OCI-LY7 (cell line): ENCODE results near the gene PTGDS. TPM values are rescaled to one million over a fixed set of nuclear protein-coding genes. Genes with fewer than 3 reads are reported as not detected.

ENCODE experiments used
- BruUV-seq: library from RNA; stranded (reverse); fragments of 400-500 nt; replicated peaks from 2 replicates; lab custom pipeline; 2021; lab: Mats Ljungman, UMichigan
- CTCF ChIA-PET: fragments of 300-600 bp; sonication (Branson Sonifier 250); formaldehyde crosslinking; loops from one replicate; lab custom pipeline; 2022; ENCODE audit warnings: antibody characterized with exemption; ENCODE audit not compliant: unreplicated experiment; lab: Charles Lee
- POLR2A ChIA-PET: fragments of 300-600 bp; sonication (Branson Sonifier 250); formaldehyde crosslinking; loops from one replicate; lab custom pipeline; 2022; ENCODE audit warnings: antibody characterized with exemption; lab: Charles Lee
- DNase-seq: peaks from one replicate; pipeline ENCODE4 v3.0.0-alpha.2; 2015; ENCODE audit warnings: low spot score
- H2AFZ ChIP-seq: fragments of 200-600 bp; sonication (generic), shearing (Covaris generic); 2 replicates; pipeline ENCODE4 v1.6.1; 2014; ENCODE audit warnings: mild to moderate bottlenecking, antibody characterized with exemption, low read length, moderate library complexity
- H3K27ac ChIP-seq: fragments of 200-600 bp; sonication (generic); 2 replicates; pipeline ENCODE4 v1.5.1; 2014; ENCODE audit warnings: mixed run types, low read depth, mild to moderate bottlenecking, moderate library complexity, low read length, inconsistent platforms; ENCODE audit not compliant: poor library complexity, severe bottlenecking
- H3K36me3 ChIP-seq: fragments of 200-600 bp; sonication (generic); 2 replicates; pipeline ENCODE4 v1.6.1; 2014; ENCODE audit warnings: mild to moderate bottlenecking, antibody characterized with exemption, low read length, moderate library complexity, mixed read lengths; ENCODE audit not compliant: insufficient read depth
- H3K4me1 ChIP-seq: fragments of 200-600 bp; sonication (generic); 2 replicates; pipeline ENCODE4 v1.5.1; 2014; ENCODE audit warnings: mild to moderate bottlenecking, low read length; ENCODE audit not compliant: insufficient read depth, poor library complexity, severe bottlenecking
- H3K4me2 ChIP-seq: fragments of 200-600 bp; sonication (generic); 2 replicates; pipeline ENCODE4 v1.6.1; 2014; ENCODE audit warnings: mild to moderate bottlenecking, low read length
- H3K4me3 ChIP-seq: fragments of 200-600 bp; sonication (generic); 2 replicates; pipeline ENCODE4 v1.5.1; 2014; ENCODE audit warnings: mild to moderate bottlenecking, low read depth, low read length; ENCODE audit not compliant: poor library complexity, severe bottlenecking
- H3K79me2 ChIP-seq: fragments of 200-600 bp; sonication (generic); 2 replicates; pipeline ENCODE4 v1.6.1; 2016; ENCODE audit warnings: low read depth, mild to moderate bottlenecking, low read length, moderate library complexity, mixed read lengths; ENCODE audit not compliant: insufficient read depth
- H3K9me2 ChIP-seq: fragments of 200-600 bp; sonication (generic); 2 replicates; pipeline ENCODE4 v1.6.1; 2016; ENCODE audit warnings: mild to moderate bottlenecking, low read length, mixed read lengths; ENCODE audit not compliant: insufficient read depth
- H3K9me3 ChIP-seq: fragments of 200-600 bp; sonication (generic); 2 replicates; pipeline ENCODE4 v1.6.1; 2014; ENCODE audit warnings: mild to moderate bottlenecking, mixed run types, low read length, mixed read lengths
- H4K20me1 ChIP-seq: fragments of 200-600 bp; sonication (generic); 2 replicates; pipeline ENCODE4 v1.6.1; 2014; ENCODE audit warnings: mild to moderate bottlenecking, antibody characterized with exemption, low read length, moderate library complexity, mixed read lengths; ENCODE audit not compliant: insufficient read depth
- CTCF ChIP-seq: fragments of 200-600 bp; sonication (generic); conservative IDR thresholded peaks from 2 replicates; pipeline ENCODE4 v1.5.1; 2014; ENCODE audit warnings: mild to moderate bottlenecking, antibody characterized with exemption, low read length, moderate library complexity, mixed read lengths
- EZH2phosphoT487 ChIP-seq: fragments of 200-600 bp; sonication (generic); IDR thresholded peaks from 2 replicates; pipeline ENCODE4 v1.6.1; 2018; ENCODE audit warnings: low read depth, borderline replicate concordance, mild to moderate bottlenecking, mixed run types, antibody characterized with exemption, low read length, moderate library complexity, mixed read lengths
- intact Hi-C: fragments of 100-400 bp; cut with micrococcal nuclease; formaldehyde crosslinking; loops from one replicate; pipeline ENCODE4 v1.10.0; 2022; ENCODE audit not compliant: unreplicated experiment
- total RNA-seq, 2 experiments: library from RNA; depleted of rRNA in 1 of 2; stranded (reverse); fragments of >200 nt in 1 of 2; shearing (Covaris generic) in 1 of 2; gene quantifications; 2 replicates each; pipeline ENCODE4 v1.2.3, GENCODE V29; 2014 to 2022

Gene PTGDS
- total RNA-seq, 2 experiments from 2014 or later = not detected

DNA sequence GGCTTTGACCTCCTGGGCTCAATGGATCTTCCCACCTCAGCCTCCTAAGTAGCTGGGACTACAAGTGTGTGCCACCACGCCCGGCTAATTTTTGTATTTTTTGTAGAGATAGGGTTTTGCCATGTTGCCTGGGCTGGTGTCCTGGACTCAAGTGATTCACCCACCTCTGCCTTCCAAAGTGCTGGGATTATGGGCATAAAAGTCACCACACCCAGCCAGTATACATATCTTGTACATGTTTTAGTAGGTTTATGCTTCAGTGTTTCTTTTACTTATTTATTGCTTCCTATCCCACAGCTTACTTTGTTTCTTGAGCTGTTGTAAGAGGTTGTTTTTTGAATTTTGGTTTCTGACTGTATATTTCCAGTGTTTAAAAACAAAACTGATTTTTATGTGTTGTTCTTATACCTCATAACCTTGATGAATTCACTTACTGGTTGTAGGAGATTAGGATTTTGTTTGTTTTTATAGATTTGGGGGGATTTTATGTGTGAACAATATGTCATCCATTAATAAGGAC, 45.6 kb upstream of the PTGDS start:
- ChIA-PET POLR2A (no interaction called here), CTCF (no interaction called here)
- no peak for TF ChIP-seq EZH2phosphoT487
- no peak for TF ChIP-seq CTCF
- Histone ChIP-seq H3K4me3 (no peak overlapping the region), H3K4me2 (no peak overlapping the region), H3K4me1 (peaks cover 13% of the 10 kb centered on the region), H3K9me2 (no peaks in the 10 kb centered on the region), H2AFZ (no peak overlapping the region), H3K27ac (no peak overlapping the region), H4K20me1 (no peaks in the 10 kb centered on the region), H3K79me2 (no peaks in the 10 kb centered on the region), H3K9me3 (no peaks in the 10 kb centered on the region), H3K36me3 (peaks cover 69% of the 10 kb centered on the region)
- intact Hi-C loops = no loop called here
- DNase-seq = no peak
- no TSS peak for BruUV-seq

- Histone ChIP-seq H3K4me3 (no peak overlapping the region), H3K9me2 (no peaks in the 10 kb centered on the region), H3K79me2 (no peaks in the 10 kb centered on the region), H4K20me1 (no peaks in the 10 kb centered on the region), H3K27ac (no peak overlapping the region), H3K4me1 (peaks cover 13% of the 10 kb centered on the region), H3K36me3 (peaks cover 64% of the 10 kb centered on the region), H3K9me3 (no peaks in the 10 kb centered on the region), H2AFZ (no peak overlapping the region), H3K4me2 (no peak overlapping the region)
- ChIA-PET POLR2A (no interaction called here), CTCF (no interaction called here)
- no peak for TF ChIP-seq CTCF
- no peak for TF ChIP-seq EZH2phosphoT487
- no peak for DNase-seq
- intact Hi-C loops = no loop called here
- BruUV-seq = no TSS peak
These were observed 43.0 kb upstream of the PTGDS start for GRCh38 chr9:136934277-136934676.

DNA sequence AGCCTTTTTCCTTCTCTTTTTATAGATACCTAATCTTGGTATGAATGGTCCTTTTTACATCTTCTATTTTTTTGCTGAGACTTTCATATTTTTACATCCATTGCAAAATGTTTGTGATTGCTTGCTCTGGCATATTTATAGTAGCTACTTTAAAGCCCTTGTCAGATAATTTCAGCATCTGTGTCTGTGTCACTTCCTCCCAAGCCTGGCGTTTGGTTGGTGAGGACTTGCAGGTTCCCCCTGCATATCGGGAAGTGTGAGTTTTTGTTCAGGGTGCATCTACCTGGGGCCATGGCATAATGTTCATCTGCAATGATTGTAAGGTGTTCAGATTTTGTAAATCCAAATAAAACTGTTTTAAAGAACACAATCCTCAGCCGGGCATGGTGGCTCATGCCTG, 41.7 kb upstream of the PTGDS start:
- no peak for TF ChIP-seq CTCF
- TF ChIP-seq EZH2phosphoT487 = no peak
- Histone ChIP-seq H3K9me2 (no peaks in the 10 kb centered on the region), H3K4me2 (peak overlapping the region; percentile 52), H3K9me3 (no peaks in the 10 kb centered on the region), H3K4me1 (peaks cover 13% of the 10 kb centered on the region), H2AFZ (no peak overlapping the region), H3K79me2 (no peaks in the 10 kb centered on the region), H3K4me3 (no peak overlapping the region), H4K20me1 (no peaks in the 10 kb centered on the region), H3K36me3 (peaks cover 66% of the 10 kb centered on the region), H3K27ac (peak overlapping the region; percentile 11)
- intact Hi-C loops = no loop called here
- peak; percentile 38 for DNase-seq
- BruUV-seq = no TSS peak
- POLR2A ChIA-PET = no interaction called here
- CTCF ChIA-PET = no interaction called here
